HTERT RPE-1 (cell line): ENCODE data around the gene LYZL2.
"Not testable (repeated sequence)": the region's sequence is repeated elsewhere in the genome, so short reads cannot be mapped to it uniquely, and the experiment has no call there.

Experiments
- in situ Hi-C: fragments of 300-500 bp; cut with MboI; formaldehyde crosslinking; loops from 4 replicates; pipeline ENCODE4 v1.14.3; 2020; ENCODE audit warnings: low sequenced_read_pairs

Gene LYZL2

DNA sequence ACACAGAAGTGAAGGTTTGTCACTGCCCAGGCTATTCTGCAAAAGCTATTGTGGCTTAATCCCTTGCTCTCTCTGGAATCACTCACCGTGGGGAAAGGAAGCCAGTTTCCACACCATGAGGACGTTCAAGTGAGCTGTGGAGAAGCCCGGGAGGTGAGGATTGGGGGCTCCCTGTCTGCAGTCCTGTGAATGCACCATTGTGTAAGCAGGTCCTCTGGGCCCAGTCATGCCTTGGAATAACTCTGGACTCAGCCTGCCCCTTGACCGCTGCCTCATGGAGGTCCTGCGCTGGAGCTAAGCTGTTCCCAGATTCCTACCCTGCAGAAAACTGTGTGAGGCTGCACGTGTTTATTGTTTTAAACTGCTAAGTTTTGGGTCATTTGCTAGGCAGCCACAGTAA lies 33.5 kb downstream of the LYZL2 start:
- in situ Hi-C loops = no loop called here

DNA sequence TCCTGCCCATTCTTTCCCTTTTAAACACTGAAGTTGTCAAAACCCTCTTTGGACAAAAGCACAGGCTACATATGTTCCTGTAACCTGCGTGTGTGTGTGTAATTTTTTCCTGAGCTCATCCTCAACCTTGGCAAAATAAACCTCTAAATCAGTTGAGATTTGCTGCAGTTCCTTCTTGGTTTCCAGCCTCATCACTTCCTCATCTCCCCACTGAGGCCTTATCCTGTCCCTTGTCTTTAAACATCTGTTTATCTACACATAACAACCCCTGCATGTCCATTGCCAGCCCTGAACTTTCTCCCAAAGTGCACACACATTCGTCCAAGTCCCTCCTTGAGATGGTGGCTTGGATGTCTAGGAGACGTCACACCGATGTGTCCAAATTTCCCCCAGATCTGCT lies 35.5 kb downstream of the LYZL2 start:
- in situ Hi-C loops = no loop called here

DNA sequence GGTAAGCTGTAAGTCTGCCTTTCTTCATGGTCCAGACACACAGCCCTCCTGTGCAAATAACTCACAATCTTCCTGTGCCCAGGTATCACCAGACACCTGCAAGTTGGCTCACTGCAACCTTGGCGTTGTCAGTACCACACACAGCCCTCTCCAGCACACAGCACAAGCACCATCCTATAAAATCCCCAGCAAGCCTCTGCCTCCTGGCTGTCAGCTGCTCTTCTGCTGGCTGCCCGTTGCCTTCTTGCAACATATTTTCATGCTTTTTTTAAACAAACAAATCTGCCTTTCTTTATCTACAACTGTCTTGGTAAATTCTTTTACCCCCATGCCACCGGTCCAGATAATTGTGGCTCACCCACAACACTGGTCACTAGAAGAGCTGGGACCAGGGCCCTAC lies 36.8 kb downstream of the LYZL2 start:
- in situ Hi-C loops = not testable (repeated sequence)

DNA sequence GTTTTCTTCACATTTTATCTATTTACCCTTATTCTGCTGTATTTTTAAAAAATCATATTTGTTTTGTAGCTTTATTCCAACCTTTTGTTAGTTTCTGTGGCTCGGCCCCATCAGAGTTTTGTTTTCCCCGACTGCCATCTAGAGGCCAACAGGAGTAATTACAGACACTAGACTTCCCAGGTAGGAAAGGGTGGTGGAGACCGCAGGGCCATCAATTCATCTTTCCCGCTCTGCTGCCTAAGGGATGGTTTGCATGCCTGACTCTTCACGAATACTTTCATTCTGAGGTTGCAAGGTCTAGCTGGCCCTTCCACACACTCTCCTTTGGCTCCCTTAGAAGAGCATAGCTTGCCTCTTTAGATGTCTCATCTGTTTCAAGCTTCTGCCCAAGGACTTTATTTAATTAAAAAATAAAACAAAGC lies 38.3 kb downstream of the LYZL2 start:
- in situ Hi-C loops = no loop called here

DNA sequence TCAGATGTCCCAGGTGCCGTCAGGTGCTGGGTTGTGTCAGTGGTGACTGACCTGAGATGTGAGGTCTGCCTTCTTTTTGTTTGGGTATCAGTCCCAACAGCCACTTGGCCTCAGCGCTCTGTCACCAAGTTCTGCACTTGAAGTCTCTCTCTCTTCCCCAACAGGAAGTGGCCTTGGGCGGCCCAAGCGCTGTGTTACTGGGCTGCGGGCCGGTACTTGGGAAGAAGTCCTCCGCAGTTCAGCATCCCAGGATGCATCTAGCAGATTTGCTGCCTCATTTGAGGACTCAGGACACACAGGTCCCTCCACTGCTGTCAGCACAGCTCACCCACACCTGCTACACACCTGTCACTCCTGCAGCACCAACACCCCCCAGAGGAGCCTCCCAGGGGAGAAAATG lies 40.1 kb downstream of the LYZL2 start:
- in situ Hi-C loops = no loop called here

DNA sequence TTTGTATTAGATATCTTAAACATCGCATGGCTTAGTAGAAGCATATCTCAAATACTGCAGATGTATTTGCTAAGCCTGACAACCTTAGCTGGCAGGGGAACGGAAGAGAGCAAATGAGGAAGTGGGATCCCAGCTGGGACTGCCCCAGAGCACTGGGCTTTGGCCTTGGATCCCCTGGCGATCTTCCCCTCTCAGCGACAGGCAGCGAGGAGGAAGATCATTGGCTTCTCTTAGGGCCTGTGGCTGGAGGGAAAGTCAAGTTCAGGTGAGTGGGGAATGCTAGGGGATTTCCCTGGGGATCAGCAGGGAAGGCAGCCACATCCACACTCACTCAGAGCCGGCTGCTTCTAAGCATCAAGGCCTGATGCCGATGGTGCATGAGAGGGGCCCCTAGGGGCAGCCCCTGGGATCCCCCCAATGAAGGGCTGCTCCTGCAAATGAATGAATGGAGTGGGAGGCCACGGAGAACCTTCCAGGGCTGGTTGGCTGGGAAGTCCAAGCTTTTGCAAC lies 42.0 kb downstream of the LYZL2 start:
- in situ Hi-C loops = no loop called here

DNA sequence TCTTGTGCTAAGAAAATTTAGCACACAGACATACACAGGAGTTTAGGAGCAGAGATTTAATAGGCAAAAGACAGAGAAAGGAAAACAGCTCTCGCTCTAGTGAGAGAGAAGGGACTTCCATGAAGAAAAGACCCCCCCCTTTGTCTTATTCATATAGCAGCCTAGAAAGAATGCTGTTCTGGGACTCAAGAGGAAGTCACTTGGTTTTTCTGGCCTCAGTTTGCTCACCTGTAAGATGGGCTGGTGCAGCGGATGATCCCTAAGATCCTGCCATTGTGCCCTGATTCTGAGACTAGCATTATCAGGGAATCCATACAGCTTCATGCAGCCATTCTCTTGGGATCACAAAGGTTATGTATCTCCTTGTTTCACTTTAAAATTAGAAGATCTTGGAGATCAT lies 42.7 kb downstream of the LYZL2 start:
- in situ Hi-C loops = no loop called here

DNA sequence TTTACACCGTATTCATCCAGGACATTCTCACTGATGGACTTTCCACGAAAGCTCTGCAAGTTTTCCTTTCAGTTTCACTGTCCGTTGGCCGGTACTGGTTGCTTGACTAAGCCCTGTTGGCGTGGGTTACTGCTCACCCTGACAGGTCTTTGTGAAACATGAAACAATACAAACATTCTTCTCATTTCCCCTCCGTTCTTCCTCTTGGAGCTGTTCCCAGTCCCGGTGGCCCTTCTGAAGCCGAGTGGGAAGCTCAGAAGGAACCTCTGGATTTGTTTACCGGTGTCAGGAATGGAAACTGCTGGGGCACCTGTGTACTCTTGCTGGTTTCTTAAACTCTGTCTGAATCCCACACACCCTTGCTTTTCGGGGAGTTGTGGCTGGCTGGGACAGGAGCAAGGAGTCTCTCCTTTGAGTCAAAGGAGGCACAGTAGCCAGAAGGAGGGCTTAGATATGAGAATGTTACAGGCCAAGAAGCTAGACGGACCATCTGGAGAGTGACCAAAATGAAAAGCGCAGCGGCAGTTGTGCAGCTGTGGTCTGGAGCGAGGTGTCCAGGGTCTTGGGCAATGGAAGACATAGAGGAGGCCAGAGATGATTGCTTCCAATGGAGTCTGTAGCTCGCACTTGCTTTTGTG lies 45.7 kb downstream of the LYZL2 start:
- in situ Hi-C loops = no loop called here

DNA sequence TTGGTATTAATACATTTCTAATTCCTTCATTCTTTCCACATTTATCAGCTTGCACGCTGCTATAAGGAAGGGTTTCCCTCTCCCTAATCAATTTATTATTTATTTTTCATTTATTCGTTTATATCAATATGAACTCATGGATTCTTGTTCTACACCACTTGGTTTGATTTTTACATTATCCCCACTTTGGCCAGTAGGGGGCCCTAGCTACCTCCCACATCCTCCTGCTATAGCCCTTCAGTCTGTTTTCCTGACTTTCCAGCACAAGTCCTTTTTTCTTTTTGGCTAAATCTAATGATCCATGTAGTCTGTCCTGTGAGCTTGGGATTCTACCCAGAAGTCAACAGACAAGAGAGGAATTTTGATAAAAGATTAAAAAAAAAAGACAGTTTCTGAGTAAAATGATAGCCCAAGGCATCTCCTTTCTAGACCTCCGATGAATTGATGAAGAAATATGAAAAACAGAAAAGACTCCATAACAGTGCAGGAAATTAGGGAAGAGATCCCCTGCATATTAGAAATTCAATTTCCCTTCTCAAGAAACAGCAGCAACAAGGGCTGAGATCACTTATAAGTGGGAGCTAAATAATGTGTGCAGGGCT lies 47.7 kb downstream of the LYZL2 start:
- in situ Hi-C loops = no loop called here

DNA sequence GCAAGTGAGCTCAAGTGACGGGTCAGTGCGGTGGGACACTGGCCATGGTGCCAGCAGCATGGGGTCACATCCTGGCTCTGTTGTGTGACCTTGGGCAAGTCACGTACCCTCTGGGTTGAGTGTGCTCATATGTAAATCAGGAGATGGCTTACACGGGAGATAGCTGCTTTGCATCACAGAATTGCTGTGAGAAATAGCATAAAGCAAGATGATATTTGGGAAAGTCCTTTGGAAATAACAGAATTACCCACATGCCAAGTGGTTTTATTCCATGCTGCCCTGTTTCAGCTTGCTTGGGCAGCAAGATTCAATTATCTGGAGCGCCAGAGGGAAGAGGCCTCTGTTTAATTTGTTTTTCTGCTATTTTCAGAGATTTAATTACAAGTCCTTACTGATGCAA lies 48.9 kb downstream of the LYZL2 start:
- in situ Hi-C loops = no loop called here

DNA sequence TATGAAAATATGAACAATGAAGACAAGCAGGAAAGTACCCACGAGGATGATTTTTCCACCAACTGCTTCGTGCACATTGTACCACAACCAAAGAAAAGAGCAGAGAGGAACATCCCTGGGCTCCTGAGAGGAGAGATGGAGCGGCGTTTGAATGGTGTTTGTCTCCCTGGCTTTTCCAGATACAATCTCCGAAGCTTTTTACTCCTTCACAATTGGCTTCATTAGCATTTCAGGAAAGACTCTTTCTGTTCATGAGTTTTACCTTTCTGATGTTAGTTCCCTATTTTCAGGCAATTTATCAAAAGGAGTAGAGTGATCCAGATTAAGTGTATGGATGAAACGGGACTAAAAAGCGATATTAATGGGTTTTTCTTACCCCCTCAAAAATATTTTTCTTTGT lies 49.3 kb downstream of the LYZL2 start:
- in situ Hi-C loops = no loop called here

DNA sequence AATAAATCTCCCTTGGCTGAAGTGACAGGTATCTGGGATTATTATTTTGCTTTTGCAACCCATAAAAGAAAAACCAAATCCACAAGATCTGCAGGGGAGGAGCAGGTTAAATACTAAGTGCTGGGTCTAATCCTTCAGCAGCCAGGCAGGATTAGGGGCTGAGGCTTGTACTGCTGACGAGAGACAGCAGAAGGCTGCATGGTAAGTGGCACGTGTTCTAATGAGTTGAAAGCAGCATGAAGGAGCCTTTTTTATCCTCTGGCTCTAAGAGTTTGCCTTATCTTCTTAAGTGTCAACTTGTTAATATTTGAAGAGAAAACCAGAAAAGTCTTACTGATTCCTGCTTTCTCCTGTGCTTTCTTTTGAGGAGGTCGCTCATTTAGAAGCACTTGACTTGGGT lies 50.0 kb downstream of the LYZL2 start:
- in situ Hi-C loops = no loop called here

DNA sequence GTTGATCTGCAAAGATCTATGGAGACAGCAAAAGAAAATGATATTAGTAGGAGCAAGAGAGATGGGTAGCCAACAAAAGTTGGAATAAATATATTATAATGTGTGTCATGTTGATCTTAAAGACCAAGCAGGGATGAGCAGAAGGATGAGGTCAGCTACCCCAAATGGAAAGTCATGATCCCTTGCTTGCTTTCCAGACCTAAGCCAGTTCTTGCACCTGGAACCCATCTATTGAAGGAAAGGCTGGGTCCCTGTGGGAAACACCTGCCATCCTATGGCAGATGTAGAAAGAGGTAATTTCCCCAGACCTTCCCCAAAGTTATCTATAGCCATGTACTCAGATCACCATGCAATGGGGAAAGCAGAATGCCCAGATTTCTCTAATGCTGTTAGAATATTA lies 52.5 kb downstream of the LYZL2 start:
- in situ Hi-C loops = no loop called here

DNA sequence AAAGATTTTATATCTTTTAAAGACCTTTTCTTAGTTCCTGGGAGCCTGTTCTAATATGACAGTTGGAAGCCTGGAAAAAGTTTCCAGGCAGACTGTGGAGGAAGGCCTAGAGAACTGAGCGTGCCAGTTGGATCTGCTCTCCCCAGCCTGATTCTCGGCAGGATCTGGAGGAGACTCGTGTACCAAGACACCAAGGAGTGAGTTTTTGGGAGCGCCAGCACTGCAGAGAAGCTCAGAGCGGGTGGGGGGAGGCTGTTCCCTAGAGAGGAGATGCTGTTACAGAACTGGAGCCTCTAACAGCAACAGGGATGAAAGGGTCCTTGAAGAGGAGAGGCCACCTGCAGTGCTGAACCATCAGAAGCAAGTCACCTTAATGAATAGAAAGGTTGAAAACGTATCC lies 52.9 kb downstream of the LYZL2 start:
- in situ Hi-C loops = no loop called here

DNA sequence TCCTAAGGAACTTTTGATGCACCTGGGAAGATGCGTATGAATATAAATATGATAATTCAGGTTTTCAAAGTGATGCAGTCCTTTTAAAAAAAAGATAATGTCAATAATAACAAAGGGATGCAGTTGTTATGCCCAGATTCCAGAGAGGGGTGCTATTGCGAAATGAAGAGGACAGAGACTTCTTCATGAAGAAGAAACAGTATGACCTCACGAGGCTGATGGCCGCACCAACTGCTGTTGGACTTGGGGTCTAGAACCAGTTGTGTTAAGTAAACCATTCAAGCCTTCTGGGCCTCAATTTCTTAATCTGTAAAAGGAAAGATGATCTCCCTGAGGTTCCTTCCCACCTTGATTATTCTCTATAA lies 55.1 kb downstream of the LYZL2 start:
- in situ Hi-C loops = no loop called here

DNA sequence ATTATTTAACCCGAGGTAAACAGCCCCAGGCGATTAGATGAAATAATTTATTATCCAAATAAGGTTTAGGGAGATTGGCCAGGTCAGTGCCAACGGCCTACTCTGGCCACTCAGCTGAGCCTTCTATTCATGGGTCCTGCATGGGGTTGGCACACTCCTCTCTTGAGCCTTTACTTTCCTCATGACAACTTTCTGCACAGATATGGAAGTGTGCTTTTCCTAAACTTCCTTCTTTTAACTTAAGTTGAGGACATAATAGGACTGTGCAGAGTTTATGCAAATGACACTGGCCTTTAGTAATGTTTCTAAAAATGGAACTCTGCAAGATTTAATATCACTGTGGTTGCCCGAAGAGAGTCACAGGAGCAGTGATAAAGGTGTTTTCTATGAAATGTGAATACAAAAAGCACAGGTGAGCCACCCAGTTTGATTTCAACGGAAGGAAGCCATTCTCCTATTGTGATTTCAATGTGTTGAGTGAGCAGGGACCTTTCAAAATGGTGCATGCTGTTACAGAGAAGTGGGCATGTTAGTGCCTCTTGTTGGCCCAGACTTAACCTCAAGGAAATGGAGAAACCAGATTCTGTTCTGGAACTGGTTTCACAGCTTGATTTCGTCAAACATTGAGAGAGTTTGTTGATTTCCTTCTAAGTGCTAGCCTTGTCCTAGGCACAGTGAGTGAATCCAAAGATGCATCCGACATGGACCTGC lies 55.7 kb downstream of the LYZL2 start:
- in situ Hi-C loops = no loop called here

DNA sequence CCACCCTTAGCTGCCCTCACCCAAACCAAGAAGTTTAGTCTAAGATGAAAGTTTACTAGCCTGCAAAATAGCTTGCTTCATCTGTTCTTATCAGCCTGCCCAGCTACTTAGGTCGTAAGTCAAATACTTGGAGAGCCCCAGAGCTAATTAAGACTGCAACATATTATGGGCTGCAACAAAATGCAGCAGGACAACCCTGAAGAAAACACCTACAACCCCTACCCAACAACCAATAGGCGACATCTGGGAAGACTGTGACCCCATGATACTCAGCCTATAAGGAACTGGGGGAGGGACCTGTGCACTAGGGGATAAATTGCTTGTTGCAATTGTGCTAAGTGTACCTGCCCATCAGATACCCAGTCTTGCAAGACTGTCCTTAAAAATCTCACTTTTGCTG lies 64.1 kb downstream of the LYZL2 start:
- in situ Hi-C loops = no loop called here

DNA sequence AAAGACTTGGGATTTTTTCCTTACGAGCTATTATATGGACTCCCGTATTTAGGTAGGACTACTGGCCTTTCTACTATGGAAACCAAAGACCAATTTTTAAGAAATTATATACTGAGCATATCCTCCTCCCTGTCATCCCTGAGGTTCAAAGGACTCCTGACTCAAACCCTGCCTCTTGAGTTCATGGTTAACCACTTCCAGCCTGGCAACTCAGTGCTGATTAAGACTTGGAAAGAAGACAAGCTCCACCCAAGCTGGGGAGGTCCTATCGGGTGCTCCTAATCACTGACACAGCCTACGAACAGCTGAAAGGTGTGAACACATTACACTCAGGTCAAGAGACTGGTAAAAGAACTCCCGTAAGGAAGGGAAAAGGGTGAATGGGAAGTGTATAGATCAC lies 66.8 kb downstream of the LYZL2 start:
- in situ Hi-C loops = no loop called here
